ENCODE data around the gene CREB3L2. TPM values are rescaled to one million over a fixed set of nuclear protein-coding genes. Genes with fewer than 3 reads are reported as not detected.

Gene CREB3L2
- total and polyA plus RNA-seq, 2 of the 8 experiments (the other 6 are each of a cell fraction or from before 2014, with no cell fraction given), result 14.4 to 48.3 TPM

DNA sequence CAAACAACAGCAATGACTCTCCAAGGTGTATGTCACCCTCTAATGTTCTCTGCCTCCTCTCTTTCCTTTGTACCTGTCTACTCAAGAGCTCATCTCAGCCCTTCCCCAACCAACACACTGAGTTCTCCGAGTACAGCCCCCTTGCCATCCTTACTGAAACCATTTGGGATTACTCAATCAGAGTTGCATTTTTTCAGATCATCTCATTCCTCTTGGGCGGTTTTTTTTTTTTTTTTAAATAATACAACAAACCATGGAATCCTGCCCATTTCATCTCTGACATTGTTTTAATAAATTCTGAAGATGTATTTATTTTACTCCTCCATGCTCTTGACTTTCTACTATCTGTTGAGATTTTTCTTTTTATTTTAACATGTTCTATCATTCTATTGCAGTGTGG lies 4.2 kb upstream of the CREB3L2 start (continued):
- TF ChIP-seq CTBP2 (IDR thresholded peaks at IDR 0.05; ENCODE audit: borderline replicate concordance, insufficient read depth, insufficient read length, low read length), result no peak
